MM.1S (cell line): Measurements from ENCODE around the gene RGMA.

Experiments
- CTCF ChIP-seq: fragments of 300-600 bp; sonication (generic); IDR thresholded peaks from 2 replicates; pipeline ENCODE4 v1.5.1; 2016; ENCODE audit warnings: antibody characterized with exemption, low read length, mixed read lengths
- EZH2 ChIP-seq: fragments of 300-600 bp; sonication (generic); optimal IDR thresholded peaks from 2 replicates; pipeline ENCODE3; 2017; ENCODE audit warnings: low read depth, mild to moderate bottlenecking, antibody characterized with exemption, low read length, mixed read lengths
- EZH2phosphoT487 ChIP-seq: fragments of 300-600 bp; sonication (generic); IDR thresholded peaks from 2 replicates; pipeline ENCODE4 v1.6.1; 2018; ENCODE audit warnings: antibody characterized with exemption, low read length

- TF ChIP-seq CTCF (no peak), EZH2 (no peak), EZH2phosphoT487 (no peak)
Observed at GRCh38 chr15:93063262-93063671, 25.7 kb downstream of the RGMA start.
